GM12878 (cell line): ENCODE data around the gene OR1I1. TPM values are rescaled to one million over a fixed set of nuclear protein-coding genes. Genes with fewer than 3 reads are reported as not detected.

Experiments used
- ATAC-seq: fragments of 200-7000 bp; cut with Tn5 transposase; 3 replicates; pipeline ENCODE4 v1.9.1; 2020; ENCODE audit warnings: mild to moderate bottlenecking, moderate library complexity
- BruUV-seq: library from RNA; stranded (reverse); fragments of 400-500 nt; replicated peaks from 2 replicates; lab custom pipeline; 2021; lab: Mats Ljungman, UMichigan
- CTCF ChIA-PET: fragments of 300-600 bp; sonication (Branson Sonifier 250); formaldehyde crosslinking; extraction: SDS; loops from one replicate; lab custom pipeline; 2021; ENCODE audit warnings: inconsistent platforms; lab: Yijun Ruan, JAX
- POLR2A ChIA-PET: fragments of 350-600 bp; formaldehyde crosslinking; extraction: SDS; loops from one replicate; lab custom pipeline; 2021; ENCODE audit warnings: inconsistent platforms; lab: Charles Lee
- RAD21 ChIA-PET: fragments of 300-600 bp; sonication (Branson Sonifier 250); formaldehyde crosslinking; loops from one replicate; lab custom pipeline; 2023; ENCODE audit warnings: antibody characterized with exemption; ENCODE audit not compliant: unreplicated experiment; lab: Charles Lee
- SMC1A ChIA-PET: fragments of 300-600 bp; sonication (Branson Sonifier 250); formaldehyde crosslinking; loops from one replicate; lab custom pipeline; 2023; ENCODE audit not compliant: unreplicated experiment, uncharacterized antibody; lab: Charles Lee
- DNase-seq: peaks from one replicate; pipeline ENCODE4 v3.0.0-alpha.2; 2011; ENCODE audit warnings: low read depth, low spot score
- FAIRE-seq: peaks from 3 replicates; lab custom pipeline; 2011; peaks lifted over from hg19 to GRCh38; lab: Jason Lieb, UNC
- H2AFZ ChIP-seq: 2 replicates; pipeline ENCODE4 v1.6.0; 2011; ENCODE audit warnings: low read depth, low read length, control low read depth; ENCODE audit not compliant: control insufficient read depth
- H3K27ac ChIP-seq: 2 replicates; pipeline ENCODE4 v1.5.1; 2011; ENCODE audit warnings: control low read depth; ENCODE audit not compliant: control insufficient read depth, insufficient read depth
- H3K27me3 ChIP-seq, 2 experiments: replicated peaks in 1 of 2; 2 replicates each; pipeline versions ENCODE4 v1.6.0 to v1.6.1; 2011; ENCODE audit warnings: low read length in 1 of 2; ENCODE audit not compliant: control insufficient read depth in 2 of 2, insufficient read depth in 2 of 2
- H3K36me3 ChIP-seq, 2 experiments: 2 replicates each; pipeline ENCODE4 v1.5.1; 2011; ENCODE audit warnings: low read length in 1 of 2; ENCODE audit not compliant: control insufficient read depth in 2 of 2, insufficient read depth in 2 of 2
- H3K4me1 ChIP-seq: 2 replicates; pipeline ENCODE4 v1.6.1; 2011; ENCODE audit warnings: mild to moderate bottlenecking, low read length, moderate library complexity, mixed read lengths; ENCODE audit not compliant: control insufficient read depth, insufficient read depth
- H3K4me2 ChIP-seq: 2 replicates; pipeline ENCODE4 v1.6.0; 2011; ENCODE audit warnings: control low read depth; ENCODE audit not compliant: control insufficient read depth, insufficient read depth
- H3K4me3 ChIP-seq: fragments of 200-600 bp; sonication (generic); 2 replicates; pipeline ENCODE4 v1.5.1; 2016
- H3K79me2 ChIP-seq: 2 replicates; pipeline ENCODE4 v1.6.0; 2011; ENCODE audit warnings: low read length; ENCODE audit not compliant: control insufficient read depth, insufficient read depth
- H3K9ac ChIP-seq: 2 replicates; pipeline ENCODE4 v1.8.0; 2011; ENCODE audit warnings: low read length, control low read depth, mixed read lengths; ENCODE audit not compliant: control insufficient read depth, insufficient read depth
- H3K9me3 ChIP-seq: replicated peaks from 3 replicates; pipeline ENCODE4 v1.5.1; 2011; ENCODE audit warnings: mild to moderate bottlenecking, low read length; ENCODE audit not compliant: control insufficient read depth, insufficient read depth
- H4K20me1 ChIP-seq: 2 replicates; pipeline ENCODE4 v1.6.0; 2011; ENCODE audit not compliant: control insufficient read depth, insufficient read depth
- ATF7 ChIP-seq: fragments of 450-650 bp; IDR thresholded peaks from 2 replicates; pipeline ENCODE4 v1.6.1; 2016; ENCODE audit warnings: low read depth, mild to moderate bottlenecking
- CHD1 ChIP-seq: IDR thresholded peaks from 2 replicates; pipeline ENCODE4 v1.6.1; 2012; ENCODE audit warnings: low read depth, low read length, improper control_type of control experiment
- CHD2 ChIP-seq: IDR thresholded peaks from 2 replicates; pipeline ENCODE4 v1.6.1; 2011; ENCODE audit warnings: low read depth, low read length, improper control_type of control experiment, borderline replicate concordance
- JUNB ChIP-seq: IDR thresholded peaks from 2 replicates; pipeline ENCODE4 v1.6.1; 2016; ENCODE audit warnings: antibody characterized with exemption, mild to moderate bottlenecking
- KAT2A ChIP-seq: conservative IDR thresholded peaks from 2 replicates; pipeline ENCODE4 v1.6.1; 2011; ENCODE audit warnings: low read depth, low read length; ENCODE audit not compliant: control insufficient read depth
- MTA3 ChIP-seq: IDR thresholded peaks from 2 replicates; pipeline ENCODE4 v1.6.1; 2012; ENCODE audit warnings: low read length, inconsistent platforms, borderline replicate concordance
- PML ChIP-seq: IDR thresholded peaks from 2 replicates; pipeline ENCODE4 v1.6.1; 2012; ENCODE audit warnings: low read length, inconsistent platforms
- RAD51 ChIP-seq: fragments of 450-650 bp; IDR thresholded peaks from 2 replicates; pipeline ENCODE4 v1.6.1; 2016; ENCODE audit warnings: moderate library complexity, mild to moderate bottlenecking, inconsistent platforms
- RBBP5 ChIP-seq: fragments of 200-600 bp; sonication (generic); conservative IDR thresholded peaks from 2 replicates; pipeline ENCODE4 v1.6.1; 2016
- RCOR1 ChIP-seq: conservative IDR thresholded peaks from 2 replicates; pipeline ENCODE4 v1.6.1; 2012; ENCODE audit warnings: low read depth, low read length, improper control_type of control experiment
- SUZ12 ChIP-seq: fragments of 200-600 bp; sonication (generic); IDR thresholded peaks from one replicate; pipeline ENCODE4 v1.6.1; 2018; ENCODE audit warnings: antibody characterized with exemption, mild to moderate bottlenecking; ENCODE audit not compliant: unreplicated experiment
- TAF1 ChIP-seq: IDR thresholded peaks from 2 replicates; pipeline ENCODE4 v1.6.1; 2011; ENCODE audit warnings: mild to moderate bottlenecking, low read depth, low read length, borderline replicate concordance
- TCF3 ChIP-seq: IDR thresholded peaks from 2 replicates; pipeline ENCODE4 v1.6.1; 2012; ENCODE audit warnings: low read depth, mild to moderate bottlenecking, low read length, borderline replicate concordance; ENCODE audit not compliant: insufficient read depth
- TCF7 ChIP-seq: IDR thresholded peaks from 2 replicates; pipeline ENCODE4 v1.6.1; 2014; ENCODE audit warnings: antibody characterized with exemption, borderline replicate concordance
- WRNIP1 ChIP-seq: IDR thresholded peaks from 2 replicates; pipeline ENCODE4 v1.6.1; 2011; ENCODE audit warnings: low read depth, low read length, improper control_type of control experiment, borderline replicate concordance
- YBX1 ChIP-seq: fragments of 450-650 bp; IDR thresholded peaks from 2 replicates; pipeline ENCODE4 v1.6.1; 2016; ENCODE audit warnings: antibody characterized with exemption
- WGBS: methylation state at CpG from one replicate; pipeline ENCODE4 v1.1.6; 2016; ENCODE audit warnings: low lambda C conversion rate; ENCODE audit not compliant: insufficient replicate concordance, insufficient coverage; ENCODE audit errors: missing lambda C conversion rate; 5-methylcytosine and 5-hydroxymethylcytosine counted together
- in situ Hi-C: fragments of 300-500 bp; cut with MboI; formaldehyde crosslinking; loops from 9 replicates; pipeline ENCODE4 v1.14.3; 2018; ENCODE audit warnings: mixed read lengths
- intact Hi-C: fragments of 100-400 bp; cut with micrococcal nuclease; formaldehyde crosslinking; loops from one replicate; pipeline ENCODE4 v1.14.2; 2022; ENCODE audit not compliant: unreplicated experiment
- polyA plus RNA-seq, 11 experiments: library from polyadenylated mRNA; depleted of rRNA in 4 of 11; unstranded in 6 of 11; stranded (reverse) in 5 of 11; fragments of >200 nt; fragmentation: Nextera tagmentation in 4 of 11; fragmentation: Illumina TruSeq in 1 of 11; extraction: Ambion mirVana in 4 of 11; extraction: Trizol in 1 of 11; gene quantifications; 1 replicate in 1 of 11; 2 replicates in 10 of 11; pipeline versions ENCODE4 v1.2.1 to v1.2.3, GENCODE V29; 2011 to 2016; ENCODE audit warnings: inconsistent platforms in 2 of 11, missing spikeins in 2 of 11, low read depth in 1 of 11
- total RNA-seq, 4 experiments: library from RNA; depleted of rRNA in 3 of 4; stranded (reverse); fragments of >200 nt in 3 of 4; fragmentation: Illumina TruSeq in 1 of 4; extraction: Trizol in 1 of 4; gene quantifications; 2 replicates each; pipeline versions ENCODE4 v1.2.1 to v1.2.3, GENCODE V29; 2013 to 2021
- TF ChIP-seq, protein P1 (sequence below): IDR thresholded peaks from 2 replicates; pipeline ENCODE4 v1.6.1; 2012; ENCODE audit warnings: mild to moderate bottlenecking, low read depth, low read length
- TF ChIP-seq, protein P2 (sequence below): fragments of 450-650 bp; IDR thresholded peaks from 2 replicates; pipeline ENCODE4 v1.6.1; 2018; ENCODE audit warnings: mild to moderate bottlenecking, low read depth, moderate library complexity; ENCODE audit not compliant: partially characterized antibody

The OR1I1 gene
- total and polyA plus RNA-seq, 10 of the 15 experiments (the other 5 are each of a cell fraction or from before 2014, with no cell fraction given), result not detected

DNA sequence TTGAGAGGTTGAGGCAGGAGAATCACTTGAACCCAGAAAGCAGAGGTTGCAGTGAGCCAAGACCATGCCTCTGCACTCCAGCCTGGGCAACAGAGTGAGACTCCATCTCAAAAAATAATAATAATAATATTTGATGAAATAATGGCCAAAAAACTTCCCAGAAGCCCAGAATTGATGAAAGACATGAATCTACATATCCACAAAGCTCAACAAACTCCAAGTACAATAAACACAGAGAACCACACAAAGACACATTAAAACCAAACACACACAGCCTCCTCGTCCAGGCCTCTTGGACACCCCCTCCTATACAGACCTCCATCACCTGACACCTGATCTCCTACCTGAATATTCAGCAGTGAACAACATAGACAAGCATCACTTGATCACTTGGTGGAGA is 22.0 kb downstream of the OR1I1 start (continued):
- TF ChIP-seq TAF1 (no peak), TCF7 (no peak)

- BruUV-seq, result no TSS peak
- ChIA-PET CTCF (interaction anchor here (1.1 to 2.3 kb wide), 2 partner anchors 12 to 45 kb away, joined by 3 to 9 read pairs; no protein-coding TSS in a partner anchor), SMC1A (no interaction called here), POLR2A (no interaction called here), RAD21 (no interaction called here)
- Histone ChIP-seq H3K36me3 (no peaks in the 10 kb centered on the region), H3K27ac (no peak overlapping the region), H3K9me3 (no peaks in the 10 kb centered on the region; the same call in 2 of the 3 replicates), H3K4me1 (no peaks in the 10 kb centered on the region), H3K79me2 (no peaks in the 10 kb centered on the region), H3K9ac (no peak overlapping the region), H3K27me3 (peaks cover 3 to 5% of the 10 kb centered on the region in 2 experiments; a peak in 2 of 4 replicates), H2AFZ (no peak overlapping the region), H3K4me2 (no peak overlapping the region), H4K20me1 (no peaks in the 10 kb centered on the region), H3K4me3 (no peak overlapping the region)
- 0% methylated on average over 1 of the region's 1 CpG for WGBS
- no peak for ATAC-seq
- intact Hi-C loops (no loop called here), in situ Hi-C loops (no loop called here)
- no peak for FAIRE-seq
- no peak for DNase-seq
- TF ChIP-seq KAT2A (no peak), JUNB (no peak), MTA3 (no peak), WRNIP1 (no peak), RBBP5 (no peak), PML (no peak), CHD2 (no peak), TCF3 (no peak), YBX1 (no peak), CHD1 (no peak), SUZ12 (no peak), RAD51 (no peak), RCOR1 (no peak), ATF7 (no peak)
- TF ChIP-seq, protein P1, sequence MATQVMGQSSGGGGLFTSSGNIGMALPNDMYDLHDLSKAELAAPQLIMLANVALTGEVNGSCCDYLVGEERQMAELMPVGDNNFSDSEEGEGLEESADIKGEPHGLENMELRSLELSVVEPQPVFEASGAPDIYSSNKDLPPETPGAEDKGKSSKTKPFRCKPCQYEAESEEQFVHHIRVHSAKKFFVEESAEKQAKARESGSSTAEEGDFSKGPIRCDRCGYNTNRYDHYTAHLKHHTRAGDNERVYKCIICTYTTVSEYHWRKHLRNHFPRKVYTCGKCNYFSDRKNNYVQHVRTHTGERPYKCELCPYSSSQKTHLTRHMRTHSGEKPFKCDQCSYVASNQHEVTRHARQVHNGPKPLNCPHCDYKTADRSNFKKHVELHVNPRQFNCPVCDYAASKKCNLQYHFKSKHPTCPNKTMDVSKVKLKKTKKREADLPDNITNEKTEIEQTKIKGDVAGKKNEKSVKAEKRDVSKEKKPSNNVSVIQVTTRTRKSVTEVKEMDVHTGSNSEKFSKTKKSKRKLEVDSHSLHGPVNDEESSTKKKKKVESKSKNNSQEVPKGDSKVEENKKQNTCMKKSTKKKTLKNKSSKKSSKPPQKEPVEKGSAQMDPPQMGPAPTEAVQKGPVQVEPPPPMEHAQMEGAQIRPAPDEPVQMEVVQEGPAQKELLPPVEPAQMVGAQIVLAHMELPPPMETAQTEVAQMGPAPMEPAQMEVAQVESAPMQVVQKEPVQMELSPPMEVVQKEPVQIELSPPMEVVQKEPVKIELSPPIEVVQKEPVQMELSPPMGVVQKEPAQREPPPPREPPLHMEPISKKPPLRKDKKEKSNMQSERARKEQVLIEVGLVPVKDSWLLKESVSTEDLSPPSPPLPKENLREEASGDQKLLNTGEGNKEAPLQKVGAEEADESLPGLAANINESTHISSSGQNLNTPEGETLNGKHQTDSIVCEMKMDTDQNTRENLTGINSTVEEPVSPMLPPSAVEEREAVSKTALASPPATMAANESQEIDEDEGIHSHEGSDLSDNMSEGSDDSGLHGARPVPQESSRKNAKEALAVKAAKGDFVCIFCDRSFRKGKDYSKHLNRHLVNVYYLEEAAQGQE, result no peak
- TF ChIP-seq, protein P2, sequence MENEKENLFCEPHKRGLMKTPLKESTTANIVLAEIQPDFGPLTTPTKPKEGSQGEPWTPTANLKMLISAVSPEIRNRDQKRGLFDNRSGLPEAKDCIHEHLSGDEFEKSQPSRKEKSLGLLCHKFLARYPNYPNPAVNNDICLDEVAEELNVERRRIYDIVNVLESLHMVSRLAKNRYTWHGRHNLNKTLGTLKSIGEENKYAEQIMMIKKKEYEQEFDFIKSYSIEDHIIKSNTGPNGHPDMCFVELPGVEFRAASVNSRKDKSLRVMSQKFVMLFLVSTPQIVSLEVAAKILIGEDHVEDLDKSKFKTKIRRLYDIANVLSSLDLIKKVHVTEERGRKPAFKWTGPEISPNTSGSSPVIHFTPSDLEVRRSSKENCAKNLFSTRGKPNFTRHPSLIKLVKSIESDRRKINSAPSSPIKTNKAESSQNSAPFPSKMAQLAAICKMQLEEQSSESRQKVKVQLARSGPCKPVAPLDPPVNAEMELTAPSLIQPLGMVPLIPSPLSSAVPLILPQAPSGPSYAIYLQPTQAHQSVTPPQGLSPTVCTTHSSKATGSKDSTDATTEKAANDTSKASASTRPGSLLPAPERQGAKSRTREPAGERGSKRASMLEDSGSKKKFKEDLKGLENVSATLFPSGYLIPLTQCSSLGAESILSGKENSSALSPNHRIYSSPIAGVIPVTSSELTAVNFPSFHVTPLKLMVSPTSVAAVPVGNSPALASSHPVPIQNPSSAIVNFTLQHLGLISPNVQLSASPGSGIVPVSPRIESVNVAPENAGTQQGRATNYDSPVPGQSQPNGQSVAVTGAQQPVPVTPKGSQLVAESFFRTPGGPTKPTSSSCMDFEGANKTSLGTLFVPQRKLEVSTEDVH, result no peak
Measured at GRCh38 chr19:15104411-15104810, 22.4 kb downstream of the OR1I1 start.
